GM10248 (cell line): Measurements from ENCODE around the gene ANGPT4.

Experiments used
- CTCF ChIA-PET: fragments of 300-600 bp; sonication (Branson Sonifier 250); formaldehyde crosslinking; extraction: SDS; loops from one replicate; lab custom pipeline; 2021; ENCODE audit warnings: antibody characterized with exemption; lab: Yijun Ruan, JAX
- POLR2A ChIA-PET: fragments of 350-650 bp; sonication (Branson Sonifier 250); formaldehyde crosslinking; extraction: SDS; loops from one replicate; lab custom pipeline; 2020; ENCODE audit warnings: antibody characterized with exemption; lab: Yijun Ruan, JAX
- DNase-seq: peaks from one replicate; pipeline ENCODE4 v3.0.0; 2012; ENCODE audit errors: extremely low spot score
- TF ChIP-seq, protein P1 (sequence below): IDR thresholded peaks from 2 replicates; pipeline ENCODE4 v1.5.1; 2012; ENCODE audit warnings: mild to moderate bottlenecking, low read depth; ENCODE audit errors: extremely low read depth, missing control alignments, control extremely low read depth

ANGPT4 gene

GRCh38 chr20:841568-842546, 74.3 kb downstream of the ANGPT4 start:
- TF ChIP-seq, protein P1, sequence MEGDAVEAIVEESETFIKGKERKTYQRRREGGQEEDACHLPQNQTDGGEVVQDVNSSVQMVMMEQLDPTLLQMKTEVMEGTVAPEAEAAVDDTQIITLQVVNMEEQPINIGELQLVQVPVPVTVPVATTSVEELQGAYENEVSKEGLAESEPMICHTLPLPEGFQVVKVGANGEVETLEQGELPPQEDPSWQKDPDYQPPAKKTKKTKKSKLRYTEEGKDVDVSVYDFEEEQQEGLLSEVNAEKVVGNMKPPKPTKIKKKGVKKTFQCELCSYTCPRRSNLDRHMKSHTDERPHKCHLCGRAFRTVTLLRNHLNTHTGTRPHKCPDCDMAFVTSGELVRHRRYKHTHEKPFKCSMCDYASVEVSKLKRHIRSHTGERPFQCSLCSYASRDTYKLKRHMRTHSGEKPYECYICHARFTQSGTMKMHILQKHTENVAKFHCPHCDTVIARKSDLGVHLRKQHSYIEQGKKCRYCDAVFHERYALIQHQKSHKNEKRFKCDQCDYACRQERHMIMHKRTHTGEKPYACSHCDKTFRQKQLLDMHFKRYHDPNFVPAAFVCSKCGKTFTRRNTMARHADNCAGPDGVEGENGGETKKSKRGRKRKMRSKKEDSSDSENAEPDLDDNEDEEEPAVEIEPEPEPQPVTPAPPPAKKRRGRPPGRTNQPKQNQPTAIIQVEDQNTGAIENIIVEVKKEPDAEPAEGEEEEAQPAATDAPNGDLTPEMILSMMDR, result no peak
- CTCF ChIA-PET, result interaction anchor here (1.3 kb wide), 1 partner anchor 10 kb away, joined by 3 read pairs; no protein-coding TSS in a partner anchor
- no peak for DNase-seq
- POLR2A ChIA-PET, result no interaction called here

GRCh38 chr20:840858-841567, 75.1 kb downstream of the ANGPT4 start:
- TF ChIP-seq, protein P1, result no peak
- no peak for DNase-seq
- POLR2A ChIA-PET, result no interaction called here
- CTCF ChIA-PET, result no interaction called here

- ChIA-PET CTCF (no interaction called here), POLR2A (no interaction called here)
- TF ChIP-seq, protein P1, result no peak
- DNase-seq, result no peak
These were observed 75.7 kb downstream of the ANGPT4 start for GRCh38 chr20:840503-840857.

- DNase-seq, result no peak
- TF ChIP-seq, protein P1, result no peak
- POLR2A ChIA-PET, result interaction anchor here (0.6 kb wide), 1 partner anchor 364 kb away, joined by 4 read pairs; the partner anchor contains the start of gene C20orf202
- CTCF ChIA-PET, result interaction anchor here (0.6 to 2.1 kb wide), 2 partner anchors 116 to 118 kb away, joined by 3 to 6 read pairs; no protein-coding TSS in a partner anchor
These were observed 76.5 kb downstream of the ANGPT4 start for GRCh38 chr20:839626-840025.

DNA sequence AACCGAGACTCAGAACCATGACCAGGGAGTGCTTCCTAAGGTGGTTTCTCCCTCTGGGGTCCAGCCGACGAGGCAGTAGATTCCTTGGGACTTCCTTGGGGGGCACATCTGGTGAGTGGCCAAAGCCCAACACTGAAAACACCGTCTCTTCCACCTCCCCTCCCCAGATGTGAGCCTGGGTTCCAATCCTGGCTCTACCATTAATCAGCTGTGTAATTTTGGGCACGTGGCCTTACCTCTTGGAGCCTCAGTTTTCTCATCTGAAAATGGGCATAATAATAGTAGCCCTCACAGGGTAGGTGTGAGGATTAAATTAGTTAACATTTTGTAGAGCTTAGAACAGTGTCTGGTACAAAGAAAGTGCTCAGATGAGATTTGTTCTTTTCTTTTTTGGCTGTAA, 77.1 kb downstream of the ANGPT4 start:
- CTCF ChIA-PET, result interaction anchor here (1.1 to 2.1 kb wide), 2 partner anchors 15 to 118 kb away, joined by 3 to 6 read pairs; no protein-coding TSS in a partner anchor
- TF ChIP-seq, protein P1, result no peak
- POLR2A ChIA-PET, result no interaction called here
- no peak for DNase-seq

- TF ChIP-seq, protein P1, result no peak
- no peak for DNase-seq
- POLR2A ChIA-PET, result no interaction called here
- CTCF ChIA-PET, result interaction anchor here (1.4 to 1.5 kb wide), 2 partner anchors 20 to 120 kb away, joined by 5 read pairs; no protein-coding TSS in a partner anchor
These were observed 79.9 kb downstream of the ANGPT4 start for GRCh38 chr20:836190-836589.
